CD4-positive, alpha-beta T cell treated with Interleukin-15 for 1 hour (primary cell): Measurements from ENCODE around the gene EIPR1.
A peak's percentile ranks its signal among the peaks of the same experiment; 100 is the strongest.
"Not testable (repeated sequence)": the region's sequence is repeated elsewhere in the genome, so short reads cannot be mapped to it uniquely, and the experiment has no call there.

ENCODE experiments used
- DNase-seq: peaks from one replicate; pipeline ENCODE4 v3.0.0-alpha.2; 2020

Gene EIPR1

GRCh38 chr2:3208179-3208578 lies 169.4 kb downstream of the EIPR1 start:
- DNase-seq: peak; percentile 9

GRCh38 chr2:3207091-3207491 lies 170.5 kb downstream of the EIPR1 start:
- DNase-seq: peak; percentile 10

- peak; percentile 11 for DNase-seq
These were observed 171.8 kb downstream of the EIPR1 start for GRCh38 chr2:3205845-3206244.

- no peak for DNase-seq
These were observed 173.4 kb downstream of the EIPR1 start for GRCh38 chr2:3204031-3204821.

- peak; percentile 13 for DNase-seq
These were observed 174.1 kb downstream of the EIPR1 start for GRCh38 chr2:3203497-3204019.

GRCh38 chr2:3202926-3203325 lies 174.7 kb downstream of the EIPR1 start:
- no peak for DNase-seq

GRCh38 chr2:3201281-3201680 lies 176.3 kb downstream of the EIPR1 start:
- peak; percentile 12 for DNase-seq

GRCh38 chr2:3200420-3200939 lies 177.1 kb downstream of the EIPR1 start:
- DNase-seq: no peak

GRCh38 chr2:3199627-3200345 lies 177.8 kb downstream of the EIPR1 start:
- no peak for DNase-seq

GRCh38 chr2:3198671-3199192 lies 178.9 kb downstream of the EIPR1 start:
- not testable (repeated sequence) for DNase-seq

DNA sequence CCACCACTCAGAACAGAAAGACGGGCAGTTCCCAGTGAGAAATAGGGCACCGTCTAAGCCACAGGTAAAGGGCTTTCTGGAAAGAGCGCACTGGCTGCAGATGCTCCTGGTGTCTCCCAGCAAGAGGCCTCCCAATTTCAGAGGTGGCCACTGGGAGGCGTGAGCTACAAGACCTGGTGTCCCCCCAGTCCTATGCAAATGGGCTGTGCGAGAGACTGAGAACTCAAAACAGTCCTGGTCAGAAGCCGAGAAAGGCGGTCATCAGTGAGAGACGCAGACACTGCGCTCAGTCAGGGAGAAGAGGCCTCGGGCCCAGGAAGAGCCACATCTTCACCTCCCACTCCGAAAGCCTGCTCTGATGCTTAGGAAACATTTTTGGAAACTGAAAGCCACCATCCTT lies 179.5 kb downstream of the EIPR1 start:
- DNase-seq: peak; percentile 15

DNA sequence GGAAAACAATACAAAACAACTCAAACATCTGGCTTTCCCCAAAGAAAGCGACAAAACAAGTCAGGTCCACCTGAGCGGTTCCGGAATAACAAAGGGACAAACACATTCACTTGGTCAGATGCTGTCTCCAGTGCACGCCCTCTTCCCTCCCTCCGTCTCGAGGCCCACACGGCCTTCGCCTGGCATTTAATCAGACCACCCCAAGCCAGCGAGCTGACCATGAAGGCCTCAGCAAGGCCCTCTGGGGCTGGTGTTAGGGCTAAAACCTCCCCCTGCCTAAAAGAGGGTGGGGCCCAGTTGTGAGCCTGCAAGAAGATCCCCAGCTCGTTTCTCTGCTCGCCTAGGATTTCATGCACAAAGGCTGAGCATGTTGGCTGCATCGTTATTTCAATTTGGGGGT lies 180.3 kb downstream of the EIPR1 start:
- peak; percentile 14 for DNase-seq

GRCh38 chr2:3196716-3197115 lies 180.9 kb downstream of the EIPR1 start:
- no peak for DNase-seq

DNA sequence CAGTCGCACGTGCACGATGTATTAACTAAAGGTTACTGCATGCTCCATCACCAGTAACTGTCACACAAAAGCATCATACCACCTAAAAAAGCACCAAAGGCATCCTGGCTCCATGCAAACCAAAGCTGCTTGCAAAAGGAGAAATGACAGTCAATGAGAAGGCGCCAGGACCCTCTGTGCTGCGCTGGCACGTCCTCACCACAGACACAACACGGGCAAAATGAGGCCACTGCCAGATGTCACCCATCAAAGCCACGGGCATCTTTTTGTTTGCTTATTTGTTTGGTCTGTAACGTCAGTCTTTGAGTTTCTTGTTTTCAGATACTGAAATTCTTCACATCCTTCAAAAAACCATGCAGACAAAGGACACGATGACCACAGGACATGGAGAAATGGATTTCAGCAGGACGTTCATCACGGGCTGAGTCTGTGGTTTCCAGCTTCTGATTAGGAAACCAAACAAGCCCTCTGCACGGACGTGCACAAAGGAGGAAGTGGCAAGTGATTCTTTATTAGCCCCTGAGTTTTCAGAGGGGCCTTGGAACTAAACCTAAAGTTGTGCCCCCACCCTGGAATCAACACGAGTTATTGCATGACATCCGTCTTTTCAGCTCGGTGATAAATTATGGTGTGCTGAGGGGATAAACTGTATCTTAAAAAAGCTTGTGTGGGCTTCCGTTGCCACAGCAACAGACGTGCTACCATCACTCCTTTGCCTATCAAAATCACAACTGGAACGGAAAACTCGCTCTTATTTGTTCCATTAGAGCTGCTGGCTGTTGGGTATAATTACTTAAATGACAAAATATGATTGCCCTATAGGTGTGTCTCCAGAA lies 181.8 kb downstream of the EIPR1 start:
- no peak for DNase-seq

- no peak for DNase-seq
These were observed 182.8 kb downstream of the EIPR1 start for GRCh38 chr2:3194828-3195227.

- DNase-seq: no peak
These were observed 183.9 kb downstream of the EIPR1 start for GRCh38 chr2:3193443-3194330.

- DNase-seq: no peak
These were observed 184.7 kb downstream of the EIPR1 start for GRCh38 chr2:3192920-3193319.

DNA sequence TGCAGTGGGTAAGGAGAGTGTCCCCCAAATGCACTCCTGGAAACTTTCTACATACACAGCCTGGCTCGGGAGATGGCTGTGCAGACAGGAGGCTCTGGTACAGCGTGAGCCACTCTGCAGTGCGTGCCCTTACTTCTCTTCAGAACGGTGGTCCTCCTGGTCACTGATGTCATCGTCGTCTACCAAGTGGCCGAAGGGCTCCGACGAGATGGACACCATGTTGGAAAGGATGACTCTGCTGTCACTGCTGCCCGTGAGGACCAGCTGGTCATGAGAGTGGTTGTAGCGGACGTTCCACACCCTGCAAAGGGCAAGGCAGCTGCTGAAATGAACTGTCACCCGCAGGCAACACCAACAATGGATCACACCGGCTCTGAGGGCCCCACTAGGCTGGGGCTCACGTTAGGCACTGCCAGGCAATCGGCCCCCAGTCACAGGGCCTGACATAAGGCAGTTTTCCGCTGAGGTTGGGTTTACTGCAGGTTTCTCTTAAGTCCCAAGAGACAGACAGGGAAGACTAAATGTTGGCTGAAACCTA lies 185.3 kb downstream of the EIPR1 start:
- no peak for DNase-seq

DNA sequence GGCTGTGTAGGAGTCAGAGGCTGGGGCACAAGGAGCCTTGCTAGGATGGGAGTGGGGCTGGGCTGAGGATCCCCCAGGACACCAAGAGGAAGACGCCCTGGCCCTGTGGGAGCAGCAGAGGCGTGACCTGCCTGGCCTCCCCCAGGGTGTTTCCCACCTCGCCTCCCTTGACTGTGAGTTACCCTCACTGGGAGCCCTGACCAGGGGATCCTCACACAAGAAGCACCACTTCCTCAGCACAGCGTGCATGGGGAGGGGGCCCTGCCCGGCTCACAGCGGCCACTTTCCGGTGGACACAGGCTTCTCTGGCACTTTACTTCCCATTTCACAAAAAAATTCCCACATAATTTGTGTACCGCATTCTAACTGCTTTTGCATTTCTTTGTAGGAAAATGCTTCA lies 187.7 kb downstream of the EIPR1 start:
- no peak for DNase-seq

DNA sequence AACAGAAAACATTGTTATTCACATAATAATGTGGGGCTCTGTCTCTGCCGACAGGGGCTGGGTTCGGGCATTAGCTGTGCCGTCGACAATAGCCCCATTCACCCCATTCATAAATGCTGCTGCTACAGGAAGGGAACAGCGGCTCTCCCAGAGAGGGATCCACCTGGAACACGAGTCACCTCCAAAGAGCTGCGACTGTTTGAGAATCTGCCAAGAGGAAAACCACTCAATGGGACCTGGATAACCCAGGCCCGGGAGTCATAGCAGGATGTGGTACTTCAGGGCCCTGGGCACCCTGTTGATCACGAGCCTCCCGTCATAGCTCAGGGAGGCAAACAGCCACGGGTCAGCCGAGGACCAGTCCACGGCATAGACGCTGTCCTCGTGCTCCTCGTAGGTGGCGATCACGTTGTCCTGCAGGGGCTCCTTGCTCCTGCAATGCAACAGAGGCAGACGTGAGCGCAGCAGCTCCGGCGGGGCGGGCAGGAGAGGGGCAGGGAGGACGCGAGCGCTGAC lies 188.5 kb downstream of the EIPR1 start:
- DNase-seq: no peak

- no peak for DNase-seq
These were observed 189.1 kb downstream of the EIPR1 start for GRCh38 chr2:3188405-3188946.
